IMR-90 (cell line): ENCODE results near the gene VPS18. TPM values are rescaled to one million over a fixed set of nuclear protein-coding genes. Genes with fewer than 3 reads are reported as not detected.

Experiments used
- ATAC-seq: fragments of 200-7000 bp; cut with Tn5 transposase; 2 replicates; pipeline ENCODE4 v1.9.1; 2020; ENCODE audit warnings: low read depth, mild to moderate bottlenecking, moderate library complexity
- BruUV-seq: library from RNA; stranded (reverse); fragments of 400-500 nt; replicated peaks from 2 replicates; lab custom pipeline; 2021; lab: Mats Ljungman, UMichigan
- CTCF ChIA-PET: fragments of 300-600 bp; formaldehyde crosslinking; extraction: SDS; loops from one replicate; lab custom pipeline; 2021; ENCODE audit warnings: antibody characterized with exemption; lab: Yijun Ruan, JAX
- POLR2A ChIA-PET: fragments of 300-600 bp; sonication (Branson Sonifier 250); formaldehyde crosslinking; loops from one replicate; lab custom pipeline; 2022; ENCODE audit warnings: antibody characterized with exemption; ENCODE audit not compliant: unreplicated experiment; lab: Charles Lee
- DNase-seq: peaks from one replicate; pipeline ENCODE4 v3.0.0; 2013
- H2AFZ ChIP-seq: replicated peaks from 2 replicates; pipeline ENCODE3; 2013; ENCODE audit warnings: low read length, mild to moderate bottlenecking; ENCODE audit not compliant: poor library complexity
- H2AK5ac ChIP-seq: 2 replicates; pipeline ENCODE4 v1.6.1; 2013; ENCODE audit warnings: low read depth, low read length, inconsistent platforms
- H2AK9ac ChIP-seq: replicated peaks from 2 replicates; pipeline ENCODE3; 2013; ENCODE audit warnings: mild to moderate bottlenecking, low read depth, low read length, moderate library complexity; ENCODE audit not compliant: poor library complexity
- H2BK120ac ChIP-seq: 2 replicates; pipeline ENCODE4 v1.6.1; 2013; ENCODE audit warnings: low read depth, low read length, inconsistent platforms
- H2BK15ac ChIP-seq: 3 replicates; pipeline ENCODE4 v1.6.1; 2013; ENCODE audit warnings: low read depth, low read length, inconsistent platforms
- H2BK20ac ChIP-seq: 2 replicates; pipeline ENCODE4 v1.6.1; 2013; ENCODE audit warnings: low read depth, mild to moderate bottlenecking, inconsistent platforms, low read length, moderate library complexity
- H2BK5ac ChIP-seq: 2 replicates; pipeline ENCODE4 v1.6.1; 2013; ENCODE audit warnings: mild to moderate bottlenecking, low read depth, low read length, inconsistent platforms; ENCODE audit not compliant: poor library complexity, severe bottlenecking
- H3K14ac ChIP-seq: replicated peaks from 2 replicates; pipeline ENCODE4 v1.6.1; 2013; ENCODE audit warnings: low read depth, low read length, inconsistent platforms
- H3K18ac ChIP-seq: 2 replicates; pipeline ENCODE4 v1.6.1; 2013; ENCODE audit warnings: low read depth, low read length, control low read depth
- H3K23ac ChIP-seq: 2 replicates; pipeline ENCODE4 v1.6.1; 2013; ENCODE audit warnings: low read depth, low read length, inconsistent platforms
- H3K27ac ChIP-seq: 2 replicates; pipeline ENCODE4 v1.5.1; 2013; ENCODE audit warnings: mild to moderate bottlenecking, control low read depth, low read length; ENCODE audit not compliant: insufficient read depth
- H3K27me3 ChIP-seq: 2 replicates; pipeline ENCODE4 v1.6.1; 2013; ENCODE audit warnings: low read length; ENCODE audit not compliant: control insufficient read depth, insufficient read depth
- H3K36me3 ChIP-seq: 2 replicates; pipeline ENCODE4 v1.6.1; 2013; ENCODE audit warnings: low read length, mixed read lengths; ENCODE audit not compliant: control insufficient read depth, insufficient read depth
- H3K4ac ChIP-seq: 2 replicates; pipeline ENCODE4 v1.6.1; 2013; ENCODE audit warnings: low read depth, low read length, inconsistent platforms
- H3K4me1 ChIP-seq: 2 replicates; pipeline ENCODE4 v1.6.1; 2013; ENCODE audit warnings: low read length, mixed read lengths; ENCODE audit not compliant: control insufficient read depth, insufficient read depth
- H3K4me2 ChIP-seq: 2 replicates; pipeline ENCODE4 v1.6.1; 2013; ENCODE audit warnings: low read depth, mild to moderate bottlenecking, control low read depth, low read length, moderate library complexity
- H3K4me3 ChIP-seq: 2 replicates; pipeline ENCODE4 v1.5.1; 2013; ENCODE audit warnings: low read depth, mild to moderate bottlenecking, control low read depth, low read length, moderate library complexity; ENCODE audit not compliant: insufficient read depth
- H3K56ac ChIP-seq: 2 replicates; pipeline ENCODE4 v1.6.1; 2013; ENCODE audit warnings: low read length, inconsistent platforms; ENCODE audit not compliant: insufficient read depth; ENCODE audit errors: extremely low read depth
- H3K79me1 ChIP-seq, 2 experiments: 2 replicates each; pipeline ENCODE4 v1.6.1; 2013; ENCODE audit warnings: low read length in 2 of 2, inconsistent platforms in 1 of 2, low read depth in 1 of 2
- H3K9ac ChIP-seq: 2 replicates; pipeline ENCODE4 v1.6.1; 2013; ENCODE audit warnings: low read depth, low read length, control low read depth
- H3K9me1 ChIP-seq: 2 replicates; pipeline ENCODE4 v1.6.1; 2013; ENCODE audit warnings: low read length, inconsistent platforms; ENCODE audit not compliant: insufficient read depth
- H3K9me3 ChIP-seq: 2 replicates; pipeline ENCODE4 v1.6.1; 2013; ENCODE audit warnings: low read length; ENCODE audit not compliant: control insufficient read depth, insufficient read depth
- H4K20me1 ChIP-seq: 2 replicates; pipeline ENCODE4 v1.6.1; 2013; ENCODE audit warnings: low read length, inconsistent platforms; ENCODE audit not compliant: insufficient read depth
- H4K5ac ChIP-seq: 2 replicates; pipeline ENCODE4 v1.6.1; 2013; ENCODE audit warnings: mild to moderate bottlenecking, low read depth, low read length, control low read depth
- H4K8ac ChIP-seq, 2 experiments: 2 replicates each; pipeline ENCODE4 v1.6.1; 2013; ENCODE audit warnings: low read depth in 2 of 2, low read length in 2 of 2, control low read depth in 1 of 2, inconsistent platforms in 1 of 2
- H4K91ac ChIP-seq: 2 replicates; pipeline ENCODE4 v1.6.1; 2013; ENCODE audit warnings: low read depth, low read length, inconsistent platforms; ENCODE audit not compliant: insufficient read depth
- BHLHE40 ChIP-seq: fragments of 150-350 bp; IDR thresholded peaks from 2 replicates; pipeline ENCODE4 v1.6.1; 2016; ENCODE audit warnings: mild to moderate bottlenecking, low read depth, low read length
- CEBPB ChIP-seq: IDR thresholded peaks from 2 replicates; pipeline ENCODE4 v1.6.1; 2012; ENCODE audit warnings: low read depth, low read length, improper control_type of control experiment
- MAFK ChIP-seq: IDR thresholded peaks from 2 replicates; pipeline ENCODE4 v1.6.1; 2012; ENCODE audit warnings: low read depth, low read length, improper control_type of control experiment
- MAZ ChIP-seq: IDR thresholded peaks from 2 replicates; pipeline ENCODE4 v1.6.1; 2012; ENCODE audit warnings: low read depth, mild to moderate bottlenecking, low read length, improper control_type of control experiment, moderate library complexity, borderline replicate concordance
- MXI1 ChIP-seq: IDR thresholded peaks from 2 replicates; pipeline ENCODE4 v1.6.1; 2012; ENCODE audit warnings: low read depth, mild to moderate bottlenecking, low read length, moderate library complexity, borderline replicate concordance
- NFE2L2 ChIP-seq: fragments of 150-350 bp; IDR thresholded peaks from 2 replicates; pipeline ENCODE4 v1.6.1; 2016; ENCODE audit warnings: low read depth, mild to moderate bottlenecking, low read length
- POLR2A ChIP-seq: IDR thresholded peaks from 2 replicates; pipeline ENCODE4 v1.6.1; 2012; ENCODE audit warnings: mild to moderate bottlenecking, low read depth, low read length
- RAD21 ChIP-seq: IDR thresholded peaks from 2 replicates; pipeline ENCODE4 v1.6.1; 2012; ENCODE audit warnings: low read length, improper control_type of control experiment
- RCOR1 ChIP-seq: IDR thresholded peaks from 2 replicates; pipeline ENCODE4 v1.6.1; 2012; ENCODE audit warnings: mild to moderate bottlenecking, low read length, improper control_type of control experiment; ENCODE audit not compliant: insufficient replicate concordance
- SMC3 ChIP-seq: fragments of 150-350 bp; IDR thresholded peaks from 2 replicates; pipeline ENCODE4 v1.6.1; 2016; ENCODE audit warnings: low read depth, mild to moderate bottlenecking, antibody characterized with exemption, low read length, moderate library complexity
- USF2 ChIP-seq: fragments of 150-350 bp; IDR thresholded peaks from 2 replicates; pipeline ENCODE4 v1.6.1; 2017; ENCODE audit warnings: mild to moderate bottlenecking, antibody characterized with exemption, low read length, low read depth
- WGBS, 2 experiments: methylation state at CpG; one replicate each; pipeline versions ENCODE4 v1.1.5 to v1.1.7; 2013; ENCODE audit warnings: missing lambda C conversion rate in 2 of 2; ENCODE audit not compliant: insufficient read length in 1 of 2; ENCODE audit errors: extremely low coverage in 2 of 2; 5-methylcytosine and 5-hydroxymethylcytosine counted together
- dilution Hi-C: fragments of 300-500 bp; cut with HindIII; formaldehyde crosslinking; loops from one replicate; pipeline ENCODE4 v1.14.3; 2018; ENCODE audit warnings: low sequenced_read_pairs; ENCODE audit not compliant: unreplicated experiment
- in situ Hi-C: fragments of 300-500 bp; cut with MboI; formaldehyde crosslinking; loops from 3 replicates; pipeline ENCODE4 v1.14.3; 2019; ENCODE audit warnings: low sequenced_read_pairs, inconsistent platforms, mixed read lengths
- intact Hi-C: fragments of 100-400 bp; cut with micrococcal nuclease; formaldehyde crosslinking; loops from 2 replicates; pipeline ENCODE4 v1.10.0; 2022
- polyA plus RNA-seq, 3 experiments: library from polyadenylated mRNA; depleted of rRNA; stranded (reverse); fragments of >200 nt; gene quantifications; 2 replicates each; pipeline ENCODE4 v1.2.3, GENCODE V29; 2012; ENCODE audit warnings: low replicate concordance in 1 of 3
- total RNA-seq: library from RNA; depleted of rRNA; stranded (reverse); fragments of >200 nt; gene quantifications from 2 replicates; pipeline ENCODE4 v1.2.3, GENCODE V29; 2012
- TF ChIP-seq, protein P1 (sequence below): conservative IDR thresholded peaks from 2 replicates; pipeline ENCODE4 v1.5.1; 2012; ENCODE audit warnings: mild to moderate bottlenecking, low read depth, low read length, improper control_type of control experiment
- TF ChIP-seq, protein P2 (sequence below): fragments of 150-350 bp; IDR thresholded peaks from 2 replicates; pipeline ENCODE4 v1.6.1; 2016; ENCODE audit warnings: low read depth, mild to moderate bottlenecking, low read length, moderate library complexity, borderline replicate concordance

The VPS18 gene
- total and polyA plus RNA-seq, 2 of the 4 experiments (the other 2 are of a cell fraction): 19.3 to 32.3 TPM

DNA sequence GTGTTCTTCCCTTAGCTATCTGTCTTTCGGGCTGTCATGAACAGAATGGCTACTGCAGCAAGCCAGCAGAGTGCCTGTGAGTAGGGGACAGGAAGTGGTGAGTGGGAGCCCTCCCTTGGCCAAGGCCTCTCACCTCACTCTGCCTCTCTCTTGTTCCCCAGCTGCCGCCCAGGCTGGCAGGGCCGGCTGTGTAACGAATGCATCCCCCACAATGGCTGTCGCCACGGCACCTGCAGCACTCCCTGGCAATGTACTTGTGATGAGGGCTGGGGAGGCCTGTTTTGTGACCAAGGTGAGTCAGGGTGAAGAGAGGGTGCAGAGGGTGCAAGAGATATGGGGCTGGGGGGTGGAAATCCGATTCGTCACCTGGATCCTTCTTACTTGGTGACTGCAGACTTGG lies 37.9 kb downstream of the VPS18 start:
- no peak overlapping the region for H3K18ac ChIP-seq
- H3K14ac ChIP-seq: peak overlapping the region; percentile 78; the same call in 1 of the 2 replicates
- H4K8ac ChIP-seq: peak overlapping the region in 1 of 2 experiments; percentile 35; a peak in 1 of 4 replicates
- H3K9me3 ChIP-seq: no peaks in the 10 kb centered on the region
- H2AK9ac ChIP-seq: peak overlapping the region; percentile 90
- H3K56ac ChIP-seq: no peak overlapping the region
- peaks cover 0 to 70% of the 10 kb centered on the region in 2 experiments; a peak in 3 of 4 replicates for H3K79me1 ChIP-seq
- H4K91ac ChIP-seq: no peak overlapping the region
- no peak overlapping the region; the same call in 1 of the 2 replicates for H3K4me2 ChIP-seq
- peaks cover 10% of the 10 kb centered on the region for H3K27me3 ChIP-seq
- DNase-seq (no peak), ATAC-seq (no peak)
- ChIA-PET CTCF (interaction anchor here (0.7 to 1.5 kb wide), 2 partner anchors 93 to 254 kb away, joined by 3 read pairs; no protein-coding TSS in a partner anchor), POLR2A (no interaction called here)
- TF ChIP-seq, protein P1, sequence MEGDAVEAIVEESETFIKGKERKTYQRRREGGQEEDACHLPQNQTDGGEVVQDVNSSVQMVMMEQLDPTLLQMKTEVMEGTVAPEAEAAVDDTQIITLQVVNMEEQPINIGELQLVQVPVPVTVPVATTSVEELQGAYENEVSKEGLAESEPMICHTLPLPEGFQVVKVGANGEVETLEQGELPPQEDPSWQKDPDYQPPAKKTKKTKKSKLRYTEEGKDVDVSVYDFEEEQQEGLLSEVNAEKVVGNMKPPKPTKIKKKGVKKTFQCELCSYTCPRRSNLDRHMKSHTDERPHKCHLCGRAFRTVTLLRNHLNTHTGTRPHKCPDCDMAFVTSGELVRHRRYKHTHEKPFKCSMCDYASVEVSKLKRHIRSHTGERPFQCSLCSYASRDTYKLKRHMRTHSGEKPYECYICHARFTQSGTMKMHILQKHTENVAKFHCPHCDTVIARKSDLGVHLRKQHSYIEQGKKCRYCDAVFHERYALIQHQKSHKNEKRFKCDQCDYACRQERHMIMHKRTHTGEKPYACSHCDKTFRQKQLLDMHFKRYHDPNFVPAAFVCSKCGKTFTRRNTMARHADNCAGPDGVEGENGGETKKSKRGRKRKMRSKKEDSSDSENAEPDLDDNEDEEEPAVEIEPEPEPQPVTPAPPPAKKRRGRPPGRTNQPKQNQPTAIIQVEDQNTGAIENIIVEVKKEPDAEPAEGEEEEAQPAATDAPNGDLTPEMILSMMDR: no peak
- no peak for TF ChIP-seq RCOR1
- TF ChIP-seq USF2: no peak
- TF ChIP-seq, protein P2, sequence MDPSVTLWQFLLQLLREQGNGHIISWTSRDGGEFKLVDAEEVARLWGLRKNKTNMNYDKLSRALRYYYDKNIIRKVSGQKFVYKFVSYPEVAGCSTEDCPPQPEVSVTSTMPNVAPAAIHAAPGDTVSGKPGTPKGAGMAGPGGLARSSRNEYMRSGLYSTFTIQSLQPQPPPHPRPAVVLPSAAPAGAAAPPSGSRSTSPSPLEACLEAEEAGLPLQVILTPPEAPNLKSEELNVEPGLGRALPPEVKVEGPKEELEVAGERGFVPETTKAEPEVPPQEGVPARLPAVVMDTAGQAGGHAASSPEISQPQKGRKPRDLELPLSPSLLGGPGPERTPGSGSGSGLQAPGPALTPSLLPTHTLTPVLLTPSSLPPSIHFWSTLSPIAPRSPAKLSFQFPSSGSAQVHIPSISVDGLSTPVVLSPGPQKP: no peak
- no peak for TF ChIP-seq NFE2L2
- no peak for TF ChIP-seq MAZ
- TF ChIP-seq BHLHE40: no peak
- TF ChIP-seq CEBPB: no peak
- TF ChIP-seq SMC3: no peak
- TF ChIP-seq MAFK: no peak
- no peak for TF ChIP-seq POLR2A
- no peak for TF ChIP-seq RAD21
- TF ChIP-seq MXI1: no peak
- H2BK15ac ChIP-seq: no peak overlapping the region
- intact Hi-C loops: no loop called here
- H3K23ac ChIP-seq: peak overlapping the region; percentile 69
- in situ Hi-C loops: no loop called here
- no peak overlapping the region for H2BK5ac ChIP-seq
- peaks cover 8% of the 10 kb centered on the region; the same call in 1 of the 2 replicates for H3K36me3 ChIP-seq
- no peak overlapping the region for H4K5ac ChIP-seq
- peaks cover 22% of the 10 kb centered on the region for H3K4me1 ChIP-seq
- peaks cover 16% of the 10 kb centered on the region for H3K9me1 ChIP-seq
- H3K27ac ChIP-seq: no peak overlapping the region
- WGBS, 2 experiments: 73% methylated on average over 6 of the region's 8 CpGs; no CpG with 5 or more reads in 1 of the 2 experiments
- H3K4me3 ChIP-seq: no peak overlapping the region
- no TSS peak for BruUV-seq
- peak overlapping the region; percentile 2; the same call in 1 of the 2 replicates for H2BK120ac ChIP-seq
- peak overlapping the region; percentile 47; the same call in 1 of the 2 replicates for H3K4ac ChIP-seq
- no peak overlapping the region for H3K9ac ChIP-seq
- peak overlapping the region; percentile 75 for H2AK5ac ChIP-seq
- H2BK20ac ChIP-seq: no peak overlapping the region
- peak overlapping the region; percentile 61 for H2AFZ ChIP-seq
- dilution Hi-C loops: no loop called here
- H4K20me1 ChIP-seq: peaks cover 44% of the 10 kb centered on the region
